GM12878 (cell line): Measurements from ENCODE around the gene CNTN6.

ENCODE experiments used
- BRCA1 ChIP-seq: IDR thresholded peaks from 2 replicates; pipeline ENCODE4 v1.6.1; 2011; ENCODE audit warnings: low read depth, low read length, improper control_type of control experiment
- CTCF ChIP-seq, 3 experiments: IDR thresholded peaks in 2 of 3; conservative IDR thresholded peaks in 1 of 3; 2 replicates each; pipeline ENCODE4 v1.5.1; 2011; ENCODE audit warnings: low read depth in 3 of 3, low read length in 3 of 3, mild to moderate bottlenecking in 3 of 3, control low read depth in 2 of 3, moderate library complexity in 2 of 3, inconsistent platforms in 1 of 3, mixed read lengths in 1 of 3; ENCODE audit not compliant: control insufficient read depth in 2 of 3, insufficient read depth in 1 of 3; ENCODE audit errors: extremely low read depth in 1 of 3
- EGR1 ChIP-seq, 2 experiments: IDR thresholded peaks; 1 replicate in 1 of 2; 2 replicates in 1 of 2; pipeline ENCODE4 v1.6.1; 2011 to 2012; ENCODE audit warnings: low read depth in 2 of 2, low read length in 2 of 2, borderline replicate concordance in 1 of 2, mild to moderate bottlenecking in 1 of 2, moderate library complexity in 1 of 2
- EP300 ChIP-seq, 2 experiments: fragments of 150-350 bp in 1 of 2; IDR thresholded peaks; 2 replicates each; pipeline ENCODE4 v1.6.1; 2011 to 2012; ENCODE audit warnings: low read depth in 2 of 2, low read length in 2 of 2, borderline replicate concordance in 1 of 2, improper control_type of control experiment in 1 of 2, inconsistent platforms in 1 of 2; ENCODE audit not compliant: control insufficient read depth in 1 of 2
- IKZF1 ChIP-seq: fragments of 450-650 bp; conservative IDR thresholded peaks from 2 replicates; pipeline ENCODE4 v1.6.1; 2017; ENCODE audit warnings: antibody characterized with exemption, mild to moderate bottlenecking
- IRF3 ChIP-seq: fragments of 450-650 bp; IDR thresholded peaks from 2 replicates; pipeline ENCODE4 v1.6.1; 2014; ENCODE audit warnings: mild to moderate bottlenecking
- MXI1 ChIP-seq: fragments of 150-350 bp; IDR thresholded peaks from 2 replicates; pipeline ENCODE4 v1.6.1; 2011; ENCODE audit warnings: low read depth, mild to moderate bottlenecking, inconsistent platforms, low read length, improper control_type of control experiment
- SKIL ChIP-seq: fragments of 450-650 bp; IDR thresholded peaks from 2 replicates; pipeline ENCODE4 v1.6.1; 2017; ENCODE audit warnings: mild to moderate bottlenecking, low read depth, inconsistent platforms; ENCODE audit not compliant: poor library complexity, severe bottlenecking
- TAF1 ChIP-seq: IDR thresholded peaks from 2 replicates; pipeline ENCODE4 v1.6.1; 2011; ENCODE audit warnings: mild to moderate bottlenecking, low read depth, low read length, borderline replicate concordance
- TARDBP ChIP-seq: IDR thresholded peaks from 2 replicates; pipeline ENCODE4 v1.6.1; 2016; ENCODE audit warnings: borderline replicate concordance
- ZNF687 ChIP-seq: fragments of 450-650 bp; IDR thresholded peaks from 2 replicates; pipeline ENCODE4 v1.6.1; 2017; ENCODE audit warnings: mild to moderate bottlenecking, moderate library complexity

GRCh38 chr3:1171320-1171719, 78.5 kb downstream of the CNTN6 start:
- TF ChIP-seq CTCF (IDR thresholded peaks at IDR 0.05 in 2 of 3, conservative IDR thresholded peaks at IDR 0.05 in 1 of 3; ENCODE audit: control insufficient read depth in 2 of 3, extremely low read depth in 1 of 3, insufficient read depth in 1 of 3, low read depth in 3 of 3, low read length in 3 of 3) (no peak), IRF3 (no peak), TAF1 (no peak), MXI1 (no peak), SKIL (no peak), ZNF687 (no peak), IKZF1 (no peak), BRCA1 (no peak), EGR1 (IDR thresholded peaks at IDR 0.05; ENCODE audit: borderline replicate concordance in 1 of 2, low read depth in 2 of 2, low read length in 2 of 2) (no peak), EP300 (IDR thresholded peaks at IDR 0.05; ENCODE audit: borderline replicate concordance in 1 of 2, control insufficient read depth in 1 of 2, low read depth in 2 of 2, low read length in 2 of 2) (no peak), TARDBP (no peak)
